Measurements from ENCODE around the gene KRT80. TPM values are rescaled to one million over a fixed set of nuclear protein-coding genes. Genes with fewer than 3 reads are reported as not detected.
A peak's percentile ranks its signal among the peaks of the same experiment; 100 is the strongest.

KRT80 gene
- total RNA-seq, 2 experiments from 2014 or later = not detected

DNA sequence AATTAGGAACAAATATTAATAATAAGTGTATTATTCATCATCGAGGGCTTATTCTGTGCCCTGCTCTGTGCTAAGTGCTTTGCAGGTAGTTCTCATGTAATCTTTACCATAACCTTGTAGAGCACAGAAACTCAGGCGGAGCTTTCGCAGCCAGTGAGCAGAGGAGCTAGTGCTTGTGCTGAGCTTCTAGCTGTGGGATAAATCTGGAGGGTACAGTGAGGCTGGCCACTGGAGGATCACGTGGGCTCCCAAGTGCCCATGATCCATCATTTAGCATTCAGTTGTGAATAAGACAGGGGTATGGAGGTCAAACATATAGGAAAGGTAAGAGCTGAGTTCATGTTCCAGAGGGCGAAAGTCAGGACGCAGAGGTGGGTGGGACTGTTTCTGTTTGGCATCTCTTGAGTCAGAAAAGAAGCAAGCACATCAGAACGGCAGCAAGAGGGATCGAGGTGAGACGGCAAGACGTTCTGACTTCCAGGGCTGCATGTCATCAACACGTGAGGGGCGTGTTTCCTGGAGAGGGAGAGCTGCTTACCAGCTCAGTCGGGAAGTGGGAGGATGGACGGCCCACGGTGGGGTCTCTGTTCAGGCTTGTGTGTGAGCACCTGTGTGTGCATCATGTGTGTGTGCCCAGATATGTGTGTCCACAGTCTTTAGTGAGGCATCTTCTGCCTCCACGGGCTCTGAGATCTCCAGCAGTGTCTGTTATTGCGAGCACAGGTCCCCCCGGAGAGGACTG, 16.8 kb upstream of the KRT80 start:
- Mint-ChIP-seq H3K27me3 (peaks cover 6% of the 10 kb centered on the region), H3K9me3 (no peaks in the 10 kb centered on the region), H3K4me3 (no peak overlapping the region), H3K27ac (no peak overlapping the region), H3K4me1 (no peaks in the 10 kb centered on the region), H3K36me3 (no peaks in the 10 kb centered on the region)
- DNase-seq = no peak

DNA sequence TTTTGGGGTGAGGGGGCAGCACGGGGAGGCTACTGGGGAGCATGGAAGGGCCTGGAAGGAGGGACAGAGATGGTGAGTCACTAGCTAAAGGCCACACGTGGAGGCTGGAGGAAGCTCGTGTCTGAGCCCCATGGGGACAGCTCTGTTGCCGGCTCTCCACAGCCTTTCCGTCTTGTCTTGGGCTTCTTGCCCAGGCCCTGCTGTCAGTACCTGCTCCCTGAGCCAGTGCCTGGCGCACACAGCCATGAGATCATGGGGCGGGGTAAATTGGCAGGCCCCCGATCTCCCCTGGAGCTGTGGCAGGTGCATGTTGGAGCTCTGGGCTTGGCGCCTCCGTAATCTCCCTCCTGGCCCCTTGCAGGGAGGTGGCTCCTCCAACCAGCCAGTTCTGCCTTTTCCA, 16.1 kb upstream of the KRT80 start:
- Mint-ChIP-seq H3K36me3 (no peaks in the 10 kb centered on the region), H3K4me1 (peaks cover 4% of the 10 kb centered on the region), H3K4me3 (no peak overlapping the region), H3K27ac (no peak overlapping the region), H3K9me3 (no peaks in the 10 kb centered on the region), H3K27me3 (peaks cover 8% of the 10 kb centered on the region)
- DNase-seq = no peak

DNA sequence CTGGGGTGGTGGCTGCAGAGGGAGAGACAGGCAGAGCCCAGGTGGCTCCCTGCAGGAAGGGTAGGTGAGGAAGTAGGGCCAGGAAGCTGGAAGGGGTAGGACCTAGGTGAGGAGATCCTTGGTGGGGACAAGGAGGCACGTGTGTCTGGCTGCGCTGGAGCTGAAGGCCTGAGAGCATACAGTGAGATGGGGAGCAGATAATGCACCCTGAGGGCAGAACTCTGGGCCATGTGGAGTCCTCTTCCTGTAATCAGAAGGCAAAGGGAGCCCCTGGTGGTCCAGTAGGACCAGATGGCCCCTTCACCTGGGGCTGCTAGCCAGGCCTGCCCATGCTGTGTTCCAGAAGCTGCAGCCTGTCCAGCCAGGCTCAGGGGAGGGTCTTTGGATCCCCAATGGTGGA, 15.3 kb upstream of the KRT80 start:
- Mint-ChIP-seq H3K27me3 (peaks cover 9% of the 10 kb centered on the region), H3K27ac (no peak overlapping the region), H3K9me3 (no peaks in the 10 kb centered on the region), H3K4me1 (peaks cover 7% of the 10 kb centered on the region), H3K4me3 (no peak overlapping the region), H3K36me3 (no peaks in the 10 kb centered on the region)
- DNase-seq = no peak

DNA sequence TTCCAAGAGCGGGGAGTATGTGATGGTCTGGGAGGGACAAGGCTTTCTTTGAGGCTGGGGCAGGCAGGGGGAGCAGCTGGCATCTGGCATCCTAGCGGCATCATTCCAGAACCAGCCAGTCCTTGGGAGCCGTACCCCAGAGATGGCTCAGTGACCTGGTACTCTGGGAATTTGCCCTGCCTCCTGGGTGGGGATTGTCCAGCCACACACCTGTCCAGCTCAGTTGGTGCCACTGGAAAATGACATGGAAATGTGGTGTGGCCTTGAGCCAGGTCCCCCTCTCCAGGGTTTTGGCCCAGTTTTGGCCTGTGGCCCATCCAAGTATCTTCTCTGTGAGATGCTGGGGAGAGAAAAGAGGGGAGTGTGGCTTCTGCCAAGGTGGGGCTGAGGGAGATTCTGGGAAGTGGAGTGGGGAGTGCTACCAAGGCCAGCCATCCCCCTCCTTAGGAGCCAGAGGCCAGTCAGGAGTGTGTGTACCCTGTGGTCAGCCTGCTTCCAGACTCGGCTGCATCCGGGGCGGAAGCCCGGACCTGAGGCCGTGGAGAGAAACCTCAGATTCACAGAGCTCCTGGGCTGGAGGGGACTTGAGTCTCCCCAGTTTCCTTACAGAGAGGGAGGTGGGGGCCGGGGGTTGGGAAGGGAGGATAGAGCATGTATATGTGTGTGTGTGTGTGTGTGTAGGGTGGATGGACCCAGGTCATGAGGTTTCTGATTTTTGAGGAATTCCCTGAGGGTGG, 14.7 kb upstream of the KRT80 start:
- Mint-ChIP-seq H3K27ac (no peak overlapping the region), H3K4me3 (no peak overlapping the region), H3K4me1 (peaks cover 7% of the 10 kb centered on the region), H3K9me3 (no peaks in the 10 kb centered on the region), H3K36me3 (no peaks in the 10 kb centered on the region), H3K27me3 (peaks cover 10% of the 10 kb centered on the region)
- no peak for DNase-seq

DNA sequence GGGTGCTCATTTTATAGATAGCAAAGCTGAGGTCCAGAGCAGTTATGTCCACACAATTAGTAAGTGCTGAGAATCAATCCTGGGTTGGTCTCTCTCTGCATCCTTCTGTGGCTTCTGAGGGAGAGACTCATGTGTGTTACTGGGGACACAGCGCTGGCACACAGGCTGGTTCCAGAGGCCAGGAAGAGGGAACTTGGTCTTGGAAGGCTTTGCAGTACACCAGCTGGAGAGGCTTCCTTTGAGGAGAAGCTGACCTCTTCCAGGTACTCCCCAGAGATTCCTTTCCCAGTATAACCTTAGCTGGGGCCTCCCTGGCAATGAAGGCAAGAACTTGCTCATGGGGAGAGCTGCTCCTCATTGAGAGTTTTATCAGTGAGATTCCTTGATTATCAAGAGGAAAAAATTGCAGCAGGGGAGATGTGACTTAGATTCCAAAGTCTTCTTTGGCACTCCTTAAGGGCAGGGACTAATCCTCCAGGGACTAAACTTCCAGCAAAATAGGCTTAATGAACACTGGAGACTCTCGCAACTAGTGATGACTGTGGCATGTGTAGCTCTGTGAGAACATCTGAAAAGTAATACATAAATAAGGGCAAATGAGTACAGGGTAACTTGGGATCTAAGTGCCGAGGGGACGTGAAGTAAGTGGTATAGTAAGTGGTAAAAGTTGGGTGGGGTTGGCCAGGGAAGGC, 13.9 kb upstream of the KRT80 start:
- Mint-ChIP-seq H3K27me3 (peaks cover 13% of the 10 kb centered on the region), H3K36me3 (no peaks in the 10 kb centered on the region), H3K4me1 (peaks cover 7% of the 10 kb centered on the region), H3K27ac (no peak overlapping the region), H3K9me3 (no peaks in the 10 kb centered on the region), H3K4me3 (no peak overlapping the region)
- DNase-seq = no peak

DNA sequence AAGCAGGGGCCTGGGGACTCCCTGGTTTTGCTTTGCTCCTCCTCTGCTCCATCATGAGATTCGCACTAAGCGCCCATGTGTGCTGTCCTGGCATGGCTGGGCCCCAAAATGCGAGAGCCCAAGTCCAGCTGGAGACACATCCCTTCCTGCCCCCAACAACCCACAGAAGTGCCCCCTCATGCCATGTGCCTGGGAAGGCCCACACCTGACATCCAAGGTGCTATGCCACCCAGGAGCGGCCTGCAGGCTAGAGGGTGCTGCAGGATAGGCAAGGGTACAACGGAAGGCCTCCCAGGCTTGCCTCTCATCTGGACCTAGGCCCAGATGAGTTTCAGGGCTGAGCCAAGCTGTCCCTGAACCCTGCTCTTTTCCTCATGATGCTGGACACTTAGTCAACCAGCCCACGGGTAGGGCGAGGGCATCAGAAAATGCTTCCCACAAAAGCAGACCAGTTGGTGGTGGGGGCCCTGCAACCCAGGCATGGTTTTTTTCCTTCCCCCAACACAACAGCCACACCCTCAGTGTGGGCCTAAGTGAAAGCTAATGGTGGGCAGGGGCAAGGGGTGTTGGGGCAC, 13.2 kb upstream of the KRT80 start:
- Mint-ChIP-seq H3K4me1 (peaks cover 7% of the 10 kb centered on the region), H3K9me3 (no peaks in the 10 kb centered on the region), H3K36me3 (no peaks in the 10 kb centered on the region), H3K27me3 (peaks cover 13% of the 10 kb centered on the region), H3K4me3 (no peak overlapping the region), H3K27ac (no peak overlapping the region)
- DNase-seq = no peak

DNA sequence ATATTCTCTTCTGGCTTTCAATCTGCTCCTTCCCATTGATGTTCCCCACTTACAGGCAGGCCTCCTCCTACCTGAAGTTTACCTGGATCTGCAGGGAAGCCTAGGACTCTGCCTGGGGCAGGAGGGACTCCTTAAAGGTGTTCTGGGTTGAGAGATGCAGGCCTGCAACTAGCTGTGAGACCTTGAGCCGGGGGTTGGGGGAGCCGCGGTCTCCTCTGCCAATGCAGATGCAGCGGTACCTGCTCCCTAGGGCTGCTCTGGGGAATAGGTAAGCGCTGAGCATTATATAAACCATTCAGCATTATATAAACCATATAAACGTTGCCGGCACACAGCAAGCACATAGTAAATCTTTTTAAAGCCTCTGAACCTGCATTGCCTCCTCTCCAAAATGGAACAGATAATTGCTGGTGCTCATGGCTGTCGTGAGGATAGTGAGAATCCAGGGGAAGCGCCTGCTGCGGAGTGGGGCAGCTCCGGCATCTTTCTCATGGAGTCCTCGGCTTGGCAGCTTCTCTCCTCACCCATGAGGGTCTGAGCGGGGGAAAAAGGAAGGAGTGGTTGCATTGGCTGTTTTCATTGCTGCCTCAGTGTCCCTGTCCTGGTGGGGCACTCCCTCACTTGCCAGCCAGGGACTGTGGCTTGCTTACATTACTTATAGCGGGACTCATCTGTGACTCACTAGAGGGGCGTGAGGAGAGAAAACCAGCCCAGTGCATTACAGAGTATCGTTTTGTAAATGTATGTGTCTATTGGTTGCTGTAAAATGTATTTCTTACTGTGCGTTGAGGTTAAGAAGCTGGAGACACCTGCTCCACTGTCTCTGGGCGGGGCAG, 12.5 kb upstream of the KRT80 start:
- H3K4me1 Mint-ChIP-seq = peaks cover 7% of the 10 kb centered on the region
- H3K36me3 Mint-ChIP-seq = no peaks in the 10 kb centered on the region
- H3K27me3 Mint-ChIP-seq = peaks cover 12% of the 10 kb centered on the region
- no peaks in the 10 kb centered on the region for H3K9me3 Mint-ChIP-seq
- no peak for DNase-seq
- no peak overlapping the region for H3K4me3 Mint-ChIP-seq
- no peak overlapping the region for H3K27ac Mint-ChIP-seq

DNA sequence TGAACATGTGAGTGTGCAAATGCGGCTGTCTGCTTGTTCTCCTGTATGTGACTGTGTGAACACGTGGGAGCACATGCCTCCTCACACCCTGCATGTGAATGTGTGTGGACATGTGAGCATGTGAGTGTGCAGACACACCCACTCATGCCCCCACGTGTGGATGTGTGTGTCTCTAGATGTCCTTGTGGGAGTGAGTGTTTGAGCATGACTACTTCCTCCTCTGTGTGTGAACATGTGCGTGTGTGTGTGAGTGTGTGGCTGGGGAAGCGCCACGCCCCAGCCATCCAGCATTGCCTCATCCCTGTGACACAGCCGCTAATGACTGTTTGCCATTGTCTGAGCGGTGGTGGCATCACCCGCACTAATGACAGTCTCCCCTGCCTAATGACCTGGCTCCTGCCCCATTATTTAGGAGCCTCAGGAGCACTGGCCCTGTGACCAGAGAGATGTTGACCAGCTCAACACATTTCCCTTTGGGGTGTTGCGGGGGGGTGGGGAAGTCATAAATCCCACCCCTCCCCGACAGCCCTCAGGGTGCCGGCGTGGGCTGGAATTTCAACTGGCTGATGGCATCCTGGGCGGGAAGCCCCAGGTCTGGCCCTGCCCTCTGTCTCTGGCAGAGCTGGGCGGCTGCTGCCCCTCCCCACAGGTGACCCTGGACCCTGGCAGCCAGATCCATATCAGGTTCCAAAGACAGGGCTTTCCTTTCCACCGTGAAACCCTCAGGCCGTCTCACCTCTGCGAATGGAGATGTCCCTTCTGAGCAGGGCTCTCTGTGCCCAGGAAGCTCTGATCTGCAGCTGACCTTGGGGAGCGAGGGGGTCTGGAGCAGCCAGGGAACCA, 11.5 kb upstream of the KRT80 start:
- no peak overlapping the region for H3K4me3 Mint-ChIP-seq
- peaks cover 10% of the 10 kb centered on the region for H3K27me3 Mint-ChIP-seq
- H3K9me3 Mint-ChIP-seq = no peaks in the 10 kb centered on the region
- H3K4me1 Mint-ChIP-seq = peaks cover 7% of the 10 kb centered on the region
- H3K27ac Mint-ChIP-seq = peak overlapping the region; percentile 3
- peak; percentile 22 for DNase-seq
- no peaks in the 10 kb centered on the region for H3K36me3 Mint-ChIP-seq

DNA sequence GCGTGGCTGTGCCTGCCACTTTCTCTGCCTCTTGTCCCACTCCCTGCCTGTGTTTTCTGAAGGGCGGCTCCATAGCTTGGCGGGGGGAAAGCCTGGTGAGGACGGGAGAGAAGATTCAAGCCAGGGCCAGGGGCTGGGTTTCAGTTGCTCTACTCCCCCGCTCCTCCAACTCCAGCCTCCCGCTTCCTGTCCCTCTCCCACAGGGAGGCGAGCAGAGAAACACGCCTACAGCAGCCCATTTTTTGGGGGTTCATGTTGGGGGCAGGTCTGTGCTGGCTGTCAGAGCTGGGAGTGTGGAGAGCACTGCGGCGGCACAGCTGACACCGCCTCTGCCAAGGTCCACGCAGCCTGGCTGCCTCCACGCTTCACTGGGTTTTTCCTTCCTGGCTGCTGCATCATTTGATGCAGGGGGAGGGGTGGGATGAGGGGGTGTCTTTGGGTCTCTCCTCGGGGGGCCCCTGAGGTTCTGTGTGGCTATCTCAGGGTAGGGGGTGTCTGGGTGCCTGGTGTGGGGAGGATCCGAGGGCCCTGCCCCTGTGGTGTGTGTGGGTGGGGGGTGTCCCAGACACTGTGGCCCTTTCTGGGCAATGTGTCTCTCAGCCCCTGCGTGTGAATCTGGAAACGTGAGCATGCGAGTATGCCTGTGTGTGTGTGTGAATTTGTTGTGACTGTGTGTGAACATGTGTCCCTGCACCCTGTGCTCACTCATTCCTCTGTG, 10.7 kb upstream of the KRT80 start:
- no peak for DNase-seq
- Mint-ChIP-seq H3K9me3 (no peaks in the 10 kb centered on the region), H3K36me3 (no peaks in the 10 kb centered on the region), H3K4me1 (peaks cover 7% of the 10 kb centered on the region), H3K27ac (peak overlapping the region; percentile 3), H3K27me3 (peaks cover 10% of the 10 kb centered on the region), H3K4me3 (no peak overlapping the region)

DNA sequence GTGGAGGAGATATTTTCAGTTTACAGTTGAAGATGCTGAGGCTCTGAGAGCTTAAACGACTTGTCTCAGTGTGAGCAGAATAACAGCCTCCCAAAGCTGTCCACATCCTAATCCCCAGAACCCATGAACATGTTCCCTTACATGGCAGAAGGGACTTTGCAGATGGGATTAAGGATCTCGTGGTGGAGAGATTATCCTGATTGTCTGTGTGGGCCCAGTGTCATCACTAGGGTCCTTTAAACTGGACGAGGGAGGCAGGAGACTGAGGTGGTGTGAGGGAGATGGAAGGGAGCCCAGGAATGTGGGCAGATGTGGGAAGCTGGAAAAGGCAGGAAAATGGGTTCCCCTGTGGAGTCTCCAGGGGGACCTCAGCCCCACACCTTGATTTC, 9.6 kb upstream of the KRT80 start:
- no peaks in the 10 kb centered on the region for H3K36me3 Mint-ChIP-seq
- DNase-seq = no peak
- H3K27me3 Mint-ChIP-seq = peaks cover 10% of the 10 kb centered on the region
- no peak overlapping the region for H3K27ac Mint-ChIP-seq
- H3K9me3 Mint-ChIP-seq = no peaks in the 10 kb centered on the region
- H3K4me3 Mint-ChIP-seq = no peak overlapping the region
- peaks cover 7% of the 10 kb centered on the region for H3K4me1 Mint-ChIP-seq

DNA sequence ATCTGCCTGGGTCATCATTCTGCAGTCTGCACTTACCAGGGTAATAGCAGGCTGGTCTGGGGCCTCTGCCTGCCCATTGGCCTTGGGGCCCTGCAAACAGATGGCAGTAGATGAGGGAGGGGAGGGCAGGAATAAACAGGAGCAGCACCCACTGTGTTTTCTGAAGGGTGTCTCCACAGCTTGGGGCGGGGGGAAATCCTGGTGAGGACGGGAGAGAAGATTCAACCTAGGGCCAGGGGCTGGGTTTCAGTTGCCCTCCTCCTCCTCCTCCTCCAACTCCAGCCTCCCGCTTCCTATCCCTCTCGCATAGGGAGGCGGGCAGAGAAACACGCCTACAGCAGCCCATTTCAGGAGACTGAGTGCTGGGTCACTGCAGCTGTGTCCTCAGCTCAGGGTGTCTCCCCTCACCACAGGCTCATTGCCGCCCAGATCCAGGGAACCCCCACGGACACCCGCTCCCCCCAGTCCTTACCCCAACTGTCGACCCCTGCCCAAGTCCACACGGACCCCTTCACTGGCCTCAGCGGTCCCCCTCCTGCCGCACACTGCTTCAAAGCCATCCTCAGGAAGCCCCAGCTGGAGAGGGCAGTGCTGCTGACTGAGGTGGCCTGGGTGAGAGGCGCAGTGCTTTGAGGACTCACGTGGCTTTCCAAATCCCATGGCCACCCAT, 9.1 kb upstream of the KRT80 start:
- H3K9me3 Mint-ChIP-seq = no peaks in the 10 kb centered on the region
- no peak overlapping the region for H3K27ac Mint-ChIP-seq
- H3K27me3 Mint-ChIP-seq = peaks cover 10% of the 10 kb centered on the region
- H3K36me3 Mint-ChIP-seq = no peaks in the 10 kb centered on the region
- DNase-seq = no peak
- no peak overlapping the region for H3K4me3 Mint-ChIP-seq
- H3K4me1 Mint-ChIP-seq = peaks cover 7% of the 10 kb centered on the region

DNA sequence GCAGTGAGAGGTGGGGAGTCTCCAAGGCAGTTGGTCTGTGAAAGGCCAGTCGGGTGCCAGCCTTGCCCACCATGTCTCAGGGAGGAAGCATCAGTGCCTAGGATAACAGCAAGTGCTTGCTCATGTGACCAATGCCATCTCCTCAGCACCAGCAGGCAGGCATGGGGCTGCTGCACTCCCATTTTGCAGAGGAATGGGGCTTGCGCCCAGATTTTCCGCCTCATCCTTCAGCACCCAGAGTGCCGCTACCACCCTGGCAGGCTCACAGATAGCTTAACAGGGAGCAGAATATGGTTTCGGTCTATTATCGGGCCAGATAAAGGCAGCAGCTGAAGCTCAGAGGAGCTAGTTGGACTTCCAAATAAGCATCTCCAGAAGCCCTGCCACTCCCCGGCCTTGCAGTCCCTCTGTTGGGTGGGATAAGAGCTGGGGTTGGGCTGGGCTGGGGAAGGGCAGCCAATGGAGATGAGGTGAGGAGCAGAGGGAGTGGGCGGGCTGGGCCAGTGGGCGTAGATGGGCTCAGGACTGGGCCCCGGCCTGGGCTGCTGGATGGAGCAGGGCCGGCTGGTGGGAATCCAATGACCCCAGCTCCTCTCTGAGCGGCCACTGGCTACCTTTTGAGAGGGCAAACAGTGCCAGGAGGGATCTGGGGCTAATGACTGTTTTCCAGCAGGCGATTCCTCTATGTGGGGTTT, 8.4 kb upstream of the KRT80 start:
- Mint-ChIP-seq H3K36me3 (no peaks in the 10 kb centered on the region), H3K4me3 (no peak overlapping the region), H3K9me3 (no peaks in the 10 kb centered on the region), H3K4me1 (peaks cover 7% of the 10 kb centered on the region), H3K27me3 (peaks cover 10% of the 10 kb centered on the region), H3K27ac (no peak overlapping the region)
- no peak for DNase-seq
